GM23248 (cell line): Measurements from ENCODE around the gene SPACDR.

Experiments
- EZH2 ChIP-seq: fragments of 200-600 bp; sonication (generic); IDR thresholded peaks from 2 replicates; pipeline ENCODE4 v1.6.1; 2018; ENCODE audit warnings: antibody characterized with exemption, mild to moderate bottlenecking; ENCODE audit not compliant: insufficient read depth, poor library complexity, severe bottlenecking
- EZH2phosphoT487 ChIP-seq: fragments of 200-600 bp; sonication (generic); IDR thresholded peaks from 2 replicates; pipeline ENCODE4 v1.6.1; 2018; ENCODE audit warnings: antibody characterized with exemption, moderate library complexity, mild to moderate bottlenecking, low read depth; ENCODE audit not compliant: insufficient read depth

GRCh38 chr7:100437150-100438100, 26.6 kb downstream of the SPACDR start:
- TF ChIP-seq EZH2 (no peak), EZH2phosphoT487 (no peak)
